ENCODE data around the gene KCNH2. TPM values are rescaled to one million over a fixed set of nuclear protein-coding genes. Genes with fewer than 3 reads are reported as not detected.

The KCNH2 gene
- total RNA-seq, 1 experiment from 2014 or later: 1.5 TPM

DNA sequence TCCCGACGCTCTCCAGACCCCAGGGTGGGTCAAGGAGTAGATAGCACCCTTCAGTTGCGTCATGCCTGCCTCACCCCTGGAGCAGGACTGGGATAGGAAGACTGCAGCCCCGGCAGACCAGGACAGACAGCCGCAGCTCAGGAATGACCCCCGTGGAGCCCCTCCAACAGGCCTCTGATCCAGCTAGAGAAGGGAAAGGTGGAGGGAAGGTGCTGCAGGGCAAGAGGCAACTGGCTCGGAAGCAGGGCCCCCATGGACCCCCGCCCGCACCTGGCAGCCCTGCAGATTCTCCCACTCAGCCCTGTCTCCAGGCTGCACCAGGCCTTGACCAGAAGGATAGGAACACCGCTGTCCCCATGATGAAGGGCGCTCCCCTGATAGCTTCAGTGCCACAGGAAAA, 7.7 kb downstream of the KCNH2 start:
- H3K4me3 ChIP-seq (ENCODE audit: low read depth, low read length, poor library complexity, severe bottlenecking): no peak overlapping the region
- ChIA-PET CTCF (no interaction called here), POLR2A (ENCODE audit: low non-redundant PET) (no interaction called here)
- DNase-seq (ENCODE audit: low spot score): no peak
- intact Hi-C loops (cut with micrococcal nuclease; ENCODE audit: unreplicated experiment): no loop called here
- H3K27me3 ChIP-seq (replicated peaks; ENCODE audit: insufficient read depth, low read depth, low read length, poor library complexity): no peaks in the 10 kb centered on the region
- BruUV-seq (replicated peaks): no TSS peak
- no peak overlapping the region for H3K27ac ChIP-seq (ENCODE audit: low read depth, low read length, poor library complexity, severe bottlenecking)
- no peaks in the 10 kb centered on the region for H3K36me3 ChIP-seq (ENCODE audit: insufficient read depth, low read length, poor library complexity, severe bottlenecking)
- TF ChIP-seq, protein P1, sequence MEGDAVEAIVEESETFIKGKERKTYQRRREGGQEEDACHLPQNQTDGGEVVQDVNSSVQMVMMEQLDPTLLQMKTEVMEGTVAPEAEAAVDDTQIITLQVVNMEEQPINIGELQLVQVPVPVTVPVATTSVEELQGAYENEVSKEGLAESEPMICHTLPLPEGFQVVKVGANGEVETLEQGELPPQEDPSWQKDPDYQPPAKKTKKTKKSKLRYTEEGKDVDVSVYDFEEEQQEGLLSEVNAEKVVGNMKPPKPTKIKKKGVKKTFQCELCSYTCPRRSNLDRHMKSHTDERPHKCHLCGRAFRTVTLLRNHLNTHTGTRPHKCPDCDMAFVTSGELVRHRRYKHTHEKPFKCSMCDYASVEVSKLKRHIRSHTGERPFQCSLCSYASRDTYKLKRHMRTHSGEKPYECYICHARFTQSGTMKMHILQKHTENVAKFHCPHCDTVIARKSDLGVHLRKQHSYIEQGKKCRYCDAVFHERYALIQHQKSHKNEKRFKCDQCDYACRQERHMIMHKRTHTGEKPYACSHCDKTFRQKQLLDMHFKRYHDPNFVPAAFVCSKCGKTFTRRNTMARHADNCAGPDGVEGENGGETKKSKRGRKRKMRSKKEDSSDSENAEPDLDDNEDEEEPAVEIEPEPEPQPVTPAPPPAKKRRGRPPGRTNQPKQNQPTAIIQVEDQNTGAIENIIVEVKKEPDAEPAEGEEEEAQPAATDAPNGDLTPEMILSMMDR (conservative IDR thresholded peaks at IDR 0.05; ENCODE audit: low read depth, low read length): no peak
- no peak for TF ChIP-seq EZH2 (IDR thresholded peaks at IDR 0.05; ENCODE audit: borderline replicate concordance, low read depth, low read length, poor library complexity, severe bottlenecking)
- peaks cover 8% of the 10 kb centered on the region for H3K4me1 ChIP-seq (ENCODE audit: insufficient read depth, low read length, poor library complexity, severe bottlenecking)
- H3K9me3 ChIP-seq (ENCODE audit: low read depth, low read length, poor library complexity, severe bottlenecking): no peaks in the 10 kb centered on the region

DNA sequence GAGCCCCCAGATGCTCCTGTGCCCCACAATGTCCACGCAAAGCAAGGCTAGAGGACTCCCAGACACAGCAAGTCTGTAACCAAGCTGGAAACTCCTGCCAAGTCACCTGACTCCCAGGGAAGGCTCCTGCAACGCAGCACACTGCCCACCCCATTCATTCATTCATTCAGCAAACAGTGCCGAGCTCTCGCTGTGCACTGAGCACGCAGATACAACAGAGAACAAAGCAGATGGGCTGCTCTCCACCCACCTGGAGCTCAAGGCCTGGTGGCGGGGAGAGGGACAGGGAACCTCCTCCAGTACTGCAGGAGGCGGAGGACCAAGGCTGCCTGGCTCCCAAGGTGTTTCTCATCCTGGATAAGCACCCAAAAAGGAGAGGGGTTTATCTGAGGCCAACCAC, 8.6 kb downstream of the KCNH2 start:
- peaks cover 5% of the 10 kb centered on the region for H3K4me1 ChIP-seq (ENCODE audit: insufficient read depth, low read length, poor library complexity, severe bottlenecking)
- BruUV-seq (replicated peaks): no TSS peak
- no peak for DNase-seq (ENCODE audit: low spot score)
- no peaks in the 10 kb centered on the region for H3K36me3 ChIP-seq (ENCODE audit: insufficient read depth, low read length, poor library complexity, severe bottlenecking)
- H3K27ac ChIP-seq (ENCODE audit: low read depth, low read length, poor library complexity, severe bottlenecking): no peak overlapping the region
- H3K9me3 ChIP-seq (ENCODE audit: low read depth, low read length, poor library complexity, severe bottlenecking): no peaks in the 10 kb centered on the region
- ChIA-PET POLR2A (ENCODE audit: low non-redundant PET) (no interaction called here), CTCF (no interaction called here)
- TF ChIP-seq, protein P1 (conservative IDR thresholded peaks at IDR 0.05; ENCODE audit: low read depth, low read length): no peak
- TF ChIP-seq EZH2 (IDR thresholded peaks at IDR 0.05; ENCODE audit: borderline replicate concordance, low read depth, low read length, poor library complexity, severe bottlenecking): no peak
- H3K27me3 ChIP-seq (replicated peaks; ENCODE audit: insufficient read depth, low read depth, low read length, poor library complexity): no peaks in the 10 kb centered on the region
- intact Hi-C loops (cut with micrococcal nuclease; ENCODE audit: unreplicated experiment): no loop called here
- no peak overlapping the region for H3K4me3 ChIP-seq (ENCODE audit: low read depth, low read length, poor library complexity, severe bottlenecking)

DNA sequence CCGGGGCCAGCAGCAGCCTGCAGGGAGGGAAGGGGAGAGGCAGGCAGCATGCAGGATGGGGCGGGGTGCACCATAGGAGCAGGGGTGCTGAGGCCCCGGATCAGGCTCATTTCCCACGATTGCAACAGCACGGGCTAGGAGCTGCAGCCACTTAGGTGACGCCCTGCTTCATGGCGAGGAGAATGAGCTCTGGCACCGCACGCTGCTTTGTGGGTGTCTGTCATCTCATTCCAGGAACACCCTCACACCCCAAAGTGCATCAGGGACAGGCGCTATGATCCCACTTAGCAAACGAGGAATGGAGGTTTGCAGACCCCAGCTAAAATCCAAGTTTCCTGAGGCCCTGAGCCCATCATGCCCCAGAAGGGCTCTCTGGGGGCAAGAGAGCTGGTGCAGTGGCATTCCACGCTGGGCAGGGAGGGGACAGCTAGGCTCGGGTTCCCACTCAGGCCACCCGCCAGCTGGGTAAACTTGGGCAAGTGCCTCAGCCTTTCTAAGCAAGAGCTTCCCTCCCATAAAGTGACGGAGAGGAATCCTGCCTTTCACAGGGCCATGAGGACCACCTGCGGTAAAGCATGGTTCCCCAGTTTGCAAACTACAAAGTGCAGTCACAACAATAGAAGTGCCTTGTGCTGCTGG, 9.3 kb downstream of the KCNH2 start:
- no peak for DNase-seq (ENCODE audit: low spot score)
- ChIA-PET CTCF (interaction anchor here (0.6 kb wide), 1 partner anchor 50 kb away, joined by 3 read pairs; no protein-coding TSS in a partner anchor), POLR2A (ENCODE audit: low non-redundant PET) (no interaction called here)
- H3K9me3 ChIP-seq (ENCODE audit: low read depth, low read length, poor library complexity, severe bottlenecking): no peaks in the 10 kb centered on the region
- H3K27me3 ChIP-seq (replicated peaks; ENCODE audit: insufficient read depth, low read depth, low read length, poor library complexity): no peaks in the 10 kb centered on the region
- H3K36me3 ChIP-seq (ENCODE audit: insufficient read depth, low read length, poor library complexity, severe bottlenecking): no peaks in the 10 kb centered on the region
- H3K4me3 ChIP-seq (ENCODE audit: low read depth, low read length, poor library complexity, severe bottlenecking): no peak overlapping the region
- no TSS peak for BruUV-seq (replicated peaks)
- intact Hi-C loops (cut with micrococcal nuclease; ENCODE audit: unreplicated experiment): no loop called here
- H3K4me1 ChIP-seq (ENCODE audit: insufficient read depth, low read length, poor library complexity, severe bottlenecking): peaks cover 5% of the 10 kb centered on the region
- no peak overlapping the region for H3K27ac ChIP-seq (ENCODE audit: low read depth, low read length, poor library complexity, severe bottlenecking)
- TF ChIP-seq, protein P1 (conservative IDR thresholded peaks at IDR 0.05; ENCODE audit: low read depth, low read length): no peak
- TF ChIP-seq EZH2 (IDR thresholded peaks at IDR 0.05; ENCODE audit: borderline replicate concordance, low read depth, low read length, poor library complexity, severe bottlenecking): no peak
